Inflammatory macrophage (primary cell): Measurements from ENCODE around the gene ZNF516.
A peak's percentile ranks its signal among the peaks of the same experiment; 100 is the strongest.

ENCODE experiments used
- DNase-seq, 2 donors: peaks; one replicate each; pipeline ENCODE4 v3.0.0-alpha.2; 2020 to 2022

ZNF516 gene

DNA sequence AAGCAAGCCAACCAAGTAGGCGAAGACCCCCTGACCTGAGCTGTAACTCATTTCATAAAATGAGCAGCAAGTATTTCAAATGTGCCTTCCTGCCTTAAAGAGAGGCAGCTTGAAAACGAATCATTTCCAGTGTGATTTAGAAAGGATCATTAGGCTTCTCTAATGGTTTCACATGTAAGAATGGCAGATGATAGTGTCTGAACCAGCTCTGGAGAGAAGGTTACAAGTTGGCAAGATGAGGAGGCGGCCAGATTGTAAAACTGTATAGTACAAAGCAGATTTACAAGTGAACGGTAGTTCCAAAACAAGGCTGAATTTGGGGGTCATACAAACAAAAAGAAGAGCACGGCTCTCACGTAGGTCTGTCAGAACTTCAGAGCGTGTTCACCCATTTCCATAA lies 132.4 kb downstream of the ZNF516 start:
- no peak for DNase-seq

GRCh38 chr18:76361219-76361618 lies 133.8 kb downstream of the ZNF516 start:
- no peak for DNase-seq

- no peak for DNase-seq
Observed at GRCh38 chr18:76359909-76360308, 135.1 kb downstream of the ZNF516 start.

GRCh38 chr18:76358774-76359173 lies 136.3 kb downstream of the ZNF516 start:
- DNase-seq = no peak

DNA sequence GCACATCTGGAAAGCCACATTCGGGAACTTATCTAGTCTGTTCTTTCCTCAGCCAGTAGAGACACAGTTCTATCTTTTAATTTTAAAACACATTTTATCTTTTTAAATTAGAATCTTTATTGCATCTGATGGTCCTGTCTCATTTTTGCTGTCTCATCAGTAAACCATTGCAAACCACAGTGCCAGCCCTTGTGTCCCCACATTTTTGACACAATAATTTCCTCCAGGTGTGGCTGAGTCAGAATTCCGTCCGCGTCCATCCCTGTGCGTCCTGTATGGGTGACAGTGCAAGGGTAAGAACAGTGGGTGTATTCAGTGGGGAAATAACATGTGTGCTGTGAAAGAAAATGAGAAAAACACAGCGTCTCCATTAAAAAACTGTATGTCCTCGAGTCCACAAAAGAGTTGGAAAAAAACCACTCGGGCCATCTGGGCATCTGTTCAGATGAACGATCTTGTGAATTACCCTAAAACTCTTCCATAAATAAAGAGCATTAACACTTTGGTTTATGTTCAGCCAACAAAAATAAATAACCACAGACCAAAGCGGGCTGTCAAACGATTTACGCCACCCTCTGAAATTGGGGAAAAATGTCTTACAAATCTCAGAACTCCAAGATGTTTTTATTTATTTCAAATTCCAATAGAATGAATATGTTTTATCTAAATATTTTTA lies 137.3 kb downstream of the ZNF516 start:
- DNase-seq = no peak

- DNase-seq = no peak
Observed at GRCh38 chr18:76357174-76357573, 137.9 kb downstream of the ZNF516 start.

DNA sequence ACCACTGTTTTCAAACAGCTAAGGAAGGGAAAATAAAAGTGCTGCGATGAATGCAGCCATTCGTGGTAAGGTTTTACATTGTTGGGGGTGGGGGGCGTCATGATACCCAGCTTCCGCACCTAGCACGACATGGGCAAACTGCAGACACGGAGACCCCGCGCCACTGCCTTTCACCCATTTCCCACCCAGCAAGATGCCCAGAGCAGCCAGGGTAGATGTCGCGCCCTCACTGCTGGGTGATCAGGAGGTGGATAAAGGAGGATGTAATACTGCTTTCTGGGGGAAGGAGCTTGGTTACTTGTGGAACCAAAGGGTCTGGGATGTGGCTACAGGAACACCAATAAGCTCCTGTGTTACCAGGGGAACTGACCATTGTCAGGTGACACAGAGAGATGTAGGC lies 138.4 kb downstream of the ZNF516 start:
- DNase-seq = no peak

GRCh38 chr18:76354348-76354747 lies 140.7 kb downstream of the ZNF516 start:
- no peak for DNase-seq

DNA sequence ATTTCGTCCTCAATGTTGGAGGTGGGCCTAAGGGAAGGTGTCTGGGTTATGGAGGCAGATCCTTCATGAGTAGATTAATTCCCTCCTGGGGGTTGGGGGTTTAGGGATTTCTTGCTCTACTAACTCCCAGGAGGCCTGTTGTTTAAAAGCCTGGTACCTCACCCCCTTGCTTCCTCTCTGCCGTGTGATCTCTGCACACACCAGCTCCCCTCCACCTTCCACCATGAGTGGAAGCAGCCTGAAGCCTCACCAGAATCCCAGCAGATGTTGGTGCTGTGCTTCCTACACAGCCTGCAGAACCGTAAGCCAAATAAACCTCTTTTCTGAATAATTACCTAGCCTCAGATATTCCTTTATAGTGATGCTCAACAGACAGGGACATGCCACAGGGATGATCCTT lies 141.5 kb downstream of the ZNF516 start:
- no peak for DNase-seq

DNA sequence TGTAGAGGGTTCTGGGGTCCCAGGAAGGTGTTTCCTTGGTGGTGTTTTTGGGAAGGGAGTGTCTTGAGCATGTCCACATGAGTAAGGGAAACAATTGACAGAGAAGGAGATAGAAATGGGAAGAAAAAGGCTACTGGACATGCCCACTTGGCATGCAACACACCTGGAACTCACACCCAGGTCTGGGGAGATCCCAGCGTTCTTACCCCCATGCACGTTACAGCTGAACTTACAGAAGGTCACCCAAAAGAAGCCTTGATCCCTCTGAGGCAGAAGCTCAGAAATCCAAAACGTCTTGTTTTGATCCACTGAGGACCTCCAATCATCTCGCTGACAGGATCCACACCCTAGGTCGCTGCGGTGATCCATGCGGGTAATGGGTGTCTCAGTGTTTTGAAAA lies 142.0 kb downstream of the ZNF516 start:
- no peak for DNase-seq

GRCh38 chr18:76351961-76352581 lies 143.0 kb downstream of the ZNF516 start:
- DNase-seq = no peak

- DNase-seq = no peak
Observed at GRCh38 chr18:76350134-76351025, 144.7 kb downstream of the ZNF516 start.

DNA sequence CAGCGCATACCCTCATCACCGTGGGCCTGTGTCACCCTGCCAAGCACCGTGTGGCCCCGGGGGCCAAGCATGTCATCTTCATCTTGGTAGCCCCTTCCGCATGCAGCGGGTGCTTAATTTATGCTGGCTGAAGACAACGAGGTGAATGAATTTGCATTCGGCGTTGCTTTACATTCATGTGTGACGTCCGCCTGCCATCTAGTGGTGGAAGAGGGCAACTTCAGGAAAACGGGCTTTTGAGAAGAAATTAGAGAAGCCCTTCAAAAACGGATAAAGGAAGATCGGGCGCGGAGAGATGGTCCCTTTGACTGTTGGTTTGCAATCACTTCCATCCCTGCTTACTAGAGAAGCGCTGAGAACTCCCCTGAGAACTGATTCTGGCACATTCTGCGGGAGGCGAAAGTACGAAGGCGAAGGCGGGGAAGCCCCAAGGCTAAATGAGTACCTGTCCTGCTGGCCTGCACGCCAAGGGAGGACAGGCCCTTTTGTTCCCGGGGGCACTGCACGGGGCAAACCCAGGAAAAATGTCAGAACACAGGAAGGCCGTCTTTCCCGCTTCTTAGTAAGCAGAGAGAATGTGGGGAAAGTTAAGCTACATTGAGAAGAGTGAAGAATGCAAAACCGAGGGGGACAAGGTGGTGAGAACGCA lies 145.9 kb downstream of the ZNF516 start:
- DNase-seq = peak; percentile 77 to 80

DNA sequence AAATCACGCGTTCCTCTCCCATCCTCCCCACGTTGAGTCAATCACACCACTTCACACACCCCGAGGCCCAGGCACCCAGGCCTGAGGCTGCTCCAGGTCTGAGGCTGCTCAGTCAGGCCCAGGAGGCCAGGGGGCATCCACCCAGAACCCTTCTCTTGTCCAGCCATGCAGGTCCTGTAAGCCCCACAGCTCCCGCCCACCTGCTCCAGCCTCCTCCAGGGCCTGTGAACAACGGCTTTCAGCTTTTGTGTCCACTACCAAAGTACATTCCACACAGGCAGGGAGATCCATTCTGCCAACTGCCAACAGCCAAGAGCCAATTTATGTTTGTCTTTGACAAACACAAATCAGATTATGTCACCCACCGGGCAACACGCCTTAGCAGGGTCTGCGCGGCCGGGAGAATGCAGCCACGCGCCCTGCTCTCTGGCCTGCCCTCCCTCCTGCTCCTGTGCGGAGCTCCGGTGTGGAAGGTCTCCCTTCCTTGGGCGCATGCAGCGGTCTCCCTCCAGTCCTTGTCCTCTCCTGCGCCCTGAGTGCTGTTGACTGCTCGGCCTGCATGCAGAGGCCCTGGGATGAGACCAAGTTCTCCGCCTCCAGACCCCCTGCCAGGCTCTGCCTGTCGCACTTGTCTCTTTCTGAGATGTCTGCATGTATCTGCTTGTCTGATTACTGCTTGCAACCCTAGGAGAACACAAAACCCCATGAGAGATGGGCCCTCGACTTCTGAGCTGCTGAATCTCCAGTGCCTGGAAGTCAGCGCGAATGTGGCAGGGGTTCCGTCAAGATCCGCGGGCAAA lies 146.6 kb downstream of the ZNF516 start:
- DNase-seq = no peak

DNA sequence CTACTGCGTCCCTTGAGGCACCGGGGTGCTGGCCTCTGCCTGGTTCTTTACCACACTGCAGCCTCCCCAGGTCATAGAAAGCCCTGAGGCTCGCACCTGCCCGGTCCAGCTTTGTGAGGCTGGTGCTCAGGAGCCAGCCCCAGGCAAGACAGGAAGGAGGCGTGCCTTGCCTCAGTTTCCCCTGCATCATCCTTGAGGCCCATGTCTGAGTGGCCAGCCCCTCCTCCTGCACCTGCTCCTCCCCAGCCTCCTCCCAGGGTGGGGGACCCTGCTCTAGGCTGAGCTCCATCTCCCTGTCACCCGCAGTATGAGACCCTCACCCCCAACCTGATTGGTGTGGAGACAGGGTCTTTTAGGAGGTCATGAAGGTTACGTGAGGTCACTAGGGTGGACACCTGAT lies 147.7 kb downstream of the ZNF516 start:
- DNase-seq = no peak

DNA sequence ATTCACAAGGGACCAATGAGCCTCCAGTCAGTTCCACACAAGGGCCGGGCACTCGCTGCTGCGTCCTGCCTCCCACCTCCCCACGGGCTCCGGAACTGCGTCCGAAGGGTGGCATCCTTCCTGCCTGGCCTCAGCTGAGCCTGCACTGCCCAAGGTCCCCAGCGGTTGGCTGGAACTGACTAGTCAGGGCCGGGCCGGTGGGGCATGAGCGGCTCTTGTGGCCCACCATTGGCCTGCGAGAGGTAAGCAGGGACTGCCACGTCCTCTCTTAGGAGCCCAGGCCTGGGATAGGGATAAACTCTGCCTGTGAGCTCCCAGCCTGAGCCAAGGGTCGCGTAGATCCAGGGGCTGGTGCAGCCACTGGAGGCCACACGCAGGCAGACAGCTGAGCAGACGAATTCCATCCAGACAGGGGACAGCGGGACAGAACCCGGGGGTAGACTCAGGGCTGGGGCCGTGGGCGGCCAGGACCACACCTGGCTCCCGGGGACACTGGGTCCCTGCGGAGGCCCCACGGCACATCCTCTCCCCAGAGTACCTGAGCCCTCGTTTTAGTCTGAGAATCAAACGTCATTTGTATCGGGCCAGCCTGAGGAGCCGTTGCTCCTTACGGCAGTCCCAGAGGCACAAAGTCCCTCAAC lies 148.4 kb downstream of the ZNF516 start:
- no peak for DNase-seq

- DNase-seq = no peak
Observed at GRCh38 chr18:76345901-76346300, 149.1 kb downstream of the ZNF516 start.

DNA sequence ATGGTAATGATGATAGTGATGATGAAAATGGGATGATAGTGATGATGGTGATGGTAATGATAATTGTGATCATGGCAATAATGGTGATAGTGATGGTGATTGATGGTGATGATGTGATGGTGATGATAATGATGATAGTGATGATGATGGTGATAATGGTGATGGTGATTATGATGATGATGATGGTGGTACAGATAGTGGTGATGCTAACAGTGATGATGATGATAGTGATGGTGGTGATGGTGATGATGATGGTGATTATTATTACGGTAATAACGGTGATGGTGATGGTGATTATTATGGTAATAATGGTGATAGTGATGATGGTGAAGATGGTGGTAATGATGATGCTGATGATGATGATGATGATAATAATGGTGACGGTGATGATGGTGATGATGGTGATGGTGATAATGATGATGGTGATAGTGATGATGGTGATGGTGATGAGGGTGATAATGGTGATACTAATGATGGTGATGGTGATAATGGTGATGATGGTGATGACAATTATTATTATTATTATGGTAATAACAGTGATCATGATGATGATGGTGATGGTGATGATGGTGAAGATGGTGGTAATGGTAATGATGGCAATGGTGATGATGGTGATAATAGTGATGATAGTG lies 151.0 kb downstream of the ZNF516 start:
- DNase-seq = no peak

- DNase-seq = no peak
Observed at GRCh38 chr18:76340410-76340809, 154.6 kb downstream of the ZNF516 start.

DNA sequence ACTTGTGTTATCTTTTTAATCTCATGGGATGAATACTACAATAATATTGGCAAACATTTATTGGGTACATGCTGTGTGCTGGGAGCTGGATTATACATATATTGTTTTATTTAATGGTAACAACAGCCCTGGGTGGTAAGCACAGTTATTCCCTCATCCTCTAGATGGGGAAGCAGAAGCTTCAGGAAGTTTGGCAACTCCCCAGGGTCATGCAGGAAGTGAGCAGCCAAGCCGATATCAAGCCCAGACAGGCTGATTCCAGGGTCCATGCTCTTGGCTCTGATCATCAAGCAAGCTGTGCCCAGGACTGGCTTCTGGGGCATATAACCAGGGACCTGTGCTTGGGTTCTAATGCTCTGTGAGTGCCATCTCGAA lies 155.8 kb downstream of the ZNF516 start:
- DNase-seq = peak; percentile 17 to 40

GRCh38 chr18:76338619-76339245 lies 156.3 kb downstream of the ZNF516 start:
- no peak for DNase-seq
